GM18909 (cell line): ENCODE measurements around the gene KMT2D.

Experiments used
- ATAC-seq: cut with Tn5 transposase; IDR thresholded peaks from one replicate; pipeline ENCODE4 v1.9.1; 2021; ENCODE audit warnings: mild to moderate bottlenecking; ENCODE audit not compliant: unreplicated experiment, poor library complexity

The KMT2D gene, protein sequence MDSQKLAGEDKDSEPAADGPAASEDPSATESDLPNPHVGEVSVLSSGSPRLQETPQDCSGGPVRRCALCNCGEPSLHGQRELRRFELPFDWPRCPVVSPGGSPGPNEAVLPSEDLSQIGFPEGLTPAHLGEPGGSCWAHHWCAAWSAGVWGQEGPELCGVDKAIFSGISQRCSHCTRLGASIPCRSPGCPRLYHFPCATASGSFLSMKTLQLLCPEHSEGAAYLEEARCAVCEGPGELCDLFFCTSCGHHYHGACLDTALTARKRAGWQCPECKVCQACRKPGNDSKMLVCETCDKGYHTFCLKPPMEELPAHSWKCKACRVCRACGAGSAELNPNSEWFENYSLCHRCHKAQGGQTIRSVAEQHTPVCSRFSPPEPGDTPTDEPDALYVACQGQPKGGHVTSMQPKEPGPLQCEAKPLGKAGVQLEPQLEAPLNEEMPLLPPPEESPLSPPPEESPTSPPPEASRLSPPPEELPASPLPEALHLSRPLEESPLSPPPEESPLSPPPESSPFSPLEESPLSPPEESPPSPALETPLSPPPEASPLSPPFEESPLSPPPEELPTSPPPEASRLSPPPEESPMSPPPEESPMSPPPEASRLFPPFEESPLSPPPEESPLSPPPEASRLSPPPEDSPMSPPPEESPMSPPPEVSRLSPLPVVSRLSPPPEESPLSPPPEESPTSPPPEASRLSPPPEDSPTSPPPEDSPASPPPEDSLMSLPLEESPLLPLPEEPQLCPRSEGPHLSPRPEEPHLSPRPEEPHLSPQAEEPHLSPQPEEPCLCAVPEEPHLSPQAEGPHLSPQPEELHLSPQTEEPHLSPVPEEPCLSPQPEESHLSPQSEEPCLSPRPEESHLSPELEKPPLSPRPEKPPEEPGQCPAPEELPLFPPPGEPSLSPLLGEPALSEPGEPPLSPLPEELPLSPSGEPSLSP (N-terminal part only)

DNA sequence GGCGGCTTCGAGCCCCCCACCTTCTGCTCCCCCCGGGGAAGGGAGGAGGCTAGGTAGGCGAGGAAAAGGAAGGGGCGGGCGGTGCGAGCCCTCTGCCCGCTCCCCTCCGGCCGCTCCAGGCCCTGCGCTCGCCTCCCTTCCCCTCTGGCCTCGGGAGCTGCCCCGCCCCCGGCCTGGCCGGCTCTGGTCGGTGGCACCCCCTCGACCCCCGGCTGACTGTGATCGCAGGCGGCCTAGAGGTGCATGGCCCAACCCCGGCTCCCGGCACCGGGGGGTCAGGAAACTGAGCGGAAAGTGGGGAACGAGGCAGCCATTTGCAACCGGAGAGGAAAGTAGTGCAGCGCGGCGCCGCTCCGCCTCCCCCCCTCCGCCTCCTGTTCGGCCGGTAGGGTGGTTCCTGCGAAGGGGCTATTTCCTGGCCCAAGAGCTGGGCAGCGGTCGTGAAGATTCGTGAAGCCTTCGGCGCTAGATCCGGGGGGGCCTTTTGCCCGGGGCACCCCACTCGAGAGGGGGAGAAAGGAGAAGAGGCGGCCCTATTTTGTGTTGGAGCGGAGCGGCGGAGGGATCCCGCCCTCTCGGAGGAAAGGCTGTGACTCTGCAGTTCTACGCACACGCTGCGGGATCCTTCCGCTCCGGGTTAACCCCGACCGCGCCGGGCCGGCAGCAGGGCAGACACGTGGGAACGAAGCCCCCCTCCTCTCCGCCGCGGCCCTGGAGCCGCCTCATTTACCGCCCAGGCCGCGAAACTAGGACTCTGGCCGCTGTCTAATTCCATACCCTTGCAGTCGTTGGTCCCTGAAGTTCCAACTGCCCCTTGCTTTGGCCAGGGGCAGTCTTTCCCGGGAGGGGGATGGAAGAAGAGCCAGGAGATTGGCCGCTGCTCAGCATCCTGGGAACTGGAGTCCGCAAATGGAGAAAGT, at the start of gene KMT2D:
Gene KMT2D, minus strand, starts transcription at position 558 of the 920 bp plus-strand sequence. CDS start 5,470 bp downstream, outside the sequence.
- ATAC-seq: peak; percentile 55

DNA sequence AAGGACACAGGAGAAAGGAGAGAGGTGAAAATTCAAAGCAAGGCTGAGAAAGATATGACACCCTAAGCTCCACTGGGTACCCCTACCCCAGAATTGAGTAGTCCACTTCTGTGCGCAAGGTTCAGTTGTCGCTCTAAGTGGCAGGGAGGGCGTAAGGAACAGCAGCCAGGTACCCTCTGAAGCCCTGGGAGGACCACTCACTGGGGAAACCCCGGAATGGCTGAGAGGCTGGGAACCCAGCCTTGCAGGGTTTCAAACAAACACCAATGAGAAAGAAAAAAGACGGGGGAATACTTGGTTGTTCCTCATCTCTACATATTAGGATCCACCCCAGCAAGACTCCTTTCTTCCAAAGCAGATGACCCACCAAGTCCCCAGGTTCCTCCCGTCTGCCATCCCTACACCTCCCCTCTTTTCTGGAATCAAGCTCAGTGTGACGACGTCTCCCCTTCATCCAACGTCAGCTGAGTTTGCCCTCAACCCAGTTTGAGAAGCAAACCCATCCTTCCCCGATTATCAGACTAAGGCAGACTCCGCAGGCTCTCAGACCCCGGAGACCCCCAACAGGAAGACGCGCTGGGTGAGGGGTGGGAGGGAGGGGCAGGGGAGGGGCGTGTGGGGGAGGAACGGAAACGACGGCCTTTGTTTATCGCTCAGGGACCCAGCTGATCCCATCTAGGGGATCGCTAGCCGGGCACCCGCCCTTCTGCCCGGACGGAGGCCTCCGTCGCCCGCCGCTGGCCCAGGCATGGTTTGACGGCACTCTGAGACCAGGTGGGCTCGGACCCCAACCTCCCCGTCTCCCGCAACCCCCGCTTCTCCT, 49.3 kb upstream of the KMT2D start:
- peak; percentile 9 for ATAC-seq

GRCh38 chr12:49108958-49109404, 48.4 kb upstream of the KMT2D start:
- ATAC-seq: no peak

DNA sequence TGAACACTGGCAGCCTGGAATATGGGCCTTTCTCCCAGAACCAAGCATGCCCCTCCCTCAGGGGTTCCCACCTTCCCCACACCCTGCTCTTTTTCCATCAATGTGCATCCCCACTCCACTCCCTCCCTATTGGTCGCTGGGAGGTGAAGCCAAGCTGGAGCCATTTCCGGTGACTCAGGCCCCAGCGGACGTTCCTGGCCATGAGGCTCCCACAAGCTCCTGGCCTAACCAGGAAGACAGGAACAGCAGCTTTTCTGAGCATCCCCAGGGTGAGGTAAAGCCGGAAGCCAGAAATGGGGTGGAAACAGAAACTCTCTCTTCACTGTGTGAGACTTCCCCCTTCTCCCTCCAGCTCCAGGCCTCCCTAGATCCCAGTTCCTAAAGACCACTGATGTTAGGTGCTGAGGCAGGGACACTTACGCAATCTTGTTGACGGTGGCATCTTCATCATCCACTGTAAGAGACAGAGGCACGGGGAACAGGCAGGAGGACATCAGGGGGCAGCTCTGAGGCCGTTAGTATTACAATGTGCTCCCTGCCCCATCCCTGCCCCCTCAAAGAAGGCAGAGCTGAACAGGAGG, 45.0 kb upstream of the KMT2D start:
- no peak for ATAC-seq

DNA sequence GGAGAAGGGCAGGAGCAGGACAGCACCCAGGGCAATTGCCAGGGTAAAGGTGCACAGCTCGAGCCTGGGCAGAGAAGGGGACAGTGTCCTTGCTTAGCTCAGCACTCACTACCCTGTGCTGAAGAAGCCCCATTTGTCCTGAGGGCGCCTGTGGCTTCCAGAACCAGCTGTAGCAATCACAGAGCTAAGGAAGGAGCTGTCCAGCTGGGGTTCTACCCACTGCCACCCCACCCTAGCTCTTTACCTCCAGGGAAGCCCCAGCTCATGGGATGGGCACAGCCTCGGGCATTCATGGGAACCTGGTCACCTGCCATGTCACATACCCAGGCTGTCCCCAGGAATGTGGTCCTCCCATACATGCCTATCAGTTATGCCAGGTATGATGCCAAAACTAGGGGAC, 44.2 kb upstream of the KMT2D start:
- no peak for ATAC-seq

DNA sequence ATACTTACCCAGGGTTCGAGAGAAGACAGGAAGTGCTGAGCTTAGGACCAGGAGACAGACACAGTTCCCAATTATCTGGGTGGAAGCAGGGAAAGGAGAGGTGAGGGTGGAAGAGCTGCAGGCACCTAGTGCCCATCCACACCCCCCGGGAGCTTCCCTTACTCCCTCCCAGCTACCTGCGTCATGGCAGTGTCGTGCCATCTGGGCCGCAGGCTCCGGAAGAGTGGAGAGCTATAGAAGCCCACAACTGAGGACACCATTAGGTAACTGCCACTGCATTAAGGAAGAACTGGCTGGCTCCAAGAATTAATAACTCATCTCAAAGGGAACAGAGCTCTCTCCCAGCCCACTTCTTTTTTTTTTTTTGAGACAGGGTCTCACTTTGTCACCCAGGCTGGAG, 39.8 kb upstream of the KMT2D start:
- ATAC-seq: no peak

DNA sequence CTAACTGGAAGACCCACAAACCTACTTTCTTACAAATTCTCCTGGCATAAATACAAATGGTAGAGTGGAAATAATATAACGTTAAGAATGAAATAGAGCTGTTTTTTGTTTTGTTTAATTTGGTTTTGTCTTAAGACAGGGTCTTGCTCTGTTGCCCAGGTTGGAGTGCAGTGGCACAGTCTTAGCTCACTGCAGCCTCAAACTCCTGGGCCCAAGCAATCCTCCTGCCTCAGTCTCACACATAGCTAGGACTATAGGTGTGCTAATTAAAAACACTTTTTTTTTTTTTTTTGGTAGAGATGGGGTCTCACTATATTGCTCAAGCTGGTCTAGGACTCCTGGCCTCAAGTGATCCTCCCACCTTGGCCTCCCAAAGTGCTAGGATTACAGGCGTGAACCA, 38.1 kb upstream of the KMT2D start:
- no peak for ATAC-seq

DNA sequence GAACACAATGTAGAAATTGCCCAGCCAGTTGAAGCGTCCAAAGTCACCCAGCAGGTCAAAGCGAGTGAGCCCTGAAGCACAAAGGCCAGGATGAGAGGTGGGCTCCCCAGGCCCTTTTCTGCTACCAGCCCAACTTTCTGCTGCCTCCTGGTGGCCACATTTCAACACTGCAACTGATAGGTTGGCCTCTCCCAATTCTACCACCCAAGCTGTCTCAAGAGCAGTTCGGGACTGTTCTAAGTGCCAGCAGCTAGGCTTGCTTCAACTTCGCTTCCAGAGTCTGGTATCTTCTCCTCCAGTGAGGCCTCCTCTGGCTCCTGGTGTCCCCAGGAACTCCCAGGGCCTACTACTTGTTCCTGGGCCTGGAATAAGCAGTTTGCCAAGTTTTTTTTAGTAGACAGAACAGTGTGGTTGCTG, 37.4 kb upstream of the KMT2D start:
- no peak for ATAC-seq

DNA sequence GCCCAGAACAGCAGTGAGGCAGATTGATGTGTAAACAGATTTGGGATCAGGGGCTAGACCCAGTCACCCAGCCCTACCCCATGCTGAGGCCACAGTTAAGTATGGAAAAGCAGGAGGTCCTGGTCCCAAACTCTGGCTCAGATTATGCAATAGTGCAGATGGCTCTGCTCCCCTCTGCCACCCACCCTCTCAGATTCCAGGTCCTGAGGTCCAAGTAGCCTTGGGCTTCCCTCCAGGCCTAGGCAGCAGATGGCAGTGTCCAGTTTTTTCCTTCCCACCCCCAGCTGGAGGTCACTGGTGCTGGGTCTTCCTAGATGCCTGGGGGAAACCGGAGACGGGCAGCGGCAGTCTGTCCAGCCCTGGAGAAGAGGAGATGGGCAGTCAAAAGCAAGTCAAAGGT, 36.8 kb upstream of the KMT2D start:
- ATAC-seq: no peak

DNA sequence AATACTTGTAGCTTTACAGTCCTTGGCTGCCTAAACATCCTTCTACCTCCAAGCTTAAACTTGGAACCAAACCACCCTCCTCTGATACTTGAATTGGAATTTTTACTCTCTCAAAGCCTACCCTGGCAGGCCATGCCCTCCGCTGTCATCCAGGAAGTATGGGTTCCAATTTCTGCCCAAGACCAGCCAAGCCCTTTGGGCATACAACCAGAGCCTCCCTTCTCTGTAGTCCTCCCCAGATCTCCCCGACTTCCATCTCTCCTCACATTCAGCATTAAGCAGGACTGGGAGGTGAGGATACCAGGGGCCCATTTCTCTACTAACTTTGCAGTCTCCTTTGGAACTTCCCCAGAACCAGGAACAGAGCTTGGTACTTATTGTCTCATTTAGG, 34.4 kb upstream of the KMT2D start:
- ATAC-seq: no peak

DNA sequence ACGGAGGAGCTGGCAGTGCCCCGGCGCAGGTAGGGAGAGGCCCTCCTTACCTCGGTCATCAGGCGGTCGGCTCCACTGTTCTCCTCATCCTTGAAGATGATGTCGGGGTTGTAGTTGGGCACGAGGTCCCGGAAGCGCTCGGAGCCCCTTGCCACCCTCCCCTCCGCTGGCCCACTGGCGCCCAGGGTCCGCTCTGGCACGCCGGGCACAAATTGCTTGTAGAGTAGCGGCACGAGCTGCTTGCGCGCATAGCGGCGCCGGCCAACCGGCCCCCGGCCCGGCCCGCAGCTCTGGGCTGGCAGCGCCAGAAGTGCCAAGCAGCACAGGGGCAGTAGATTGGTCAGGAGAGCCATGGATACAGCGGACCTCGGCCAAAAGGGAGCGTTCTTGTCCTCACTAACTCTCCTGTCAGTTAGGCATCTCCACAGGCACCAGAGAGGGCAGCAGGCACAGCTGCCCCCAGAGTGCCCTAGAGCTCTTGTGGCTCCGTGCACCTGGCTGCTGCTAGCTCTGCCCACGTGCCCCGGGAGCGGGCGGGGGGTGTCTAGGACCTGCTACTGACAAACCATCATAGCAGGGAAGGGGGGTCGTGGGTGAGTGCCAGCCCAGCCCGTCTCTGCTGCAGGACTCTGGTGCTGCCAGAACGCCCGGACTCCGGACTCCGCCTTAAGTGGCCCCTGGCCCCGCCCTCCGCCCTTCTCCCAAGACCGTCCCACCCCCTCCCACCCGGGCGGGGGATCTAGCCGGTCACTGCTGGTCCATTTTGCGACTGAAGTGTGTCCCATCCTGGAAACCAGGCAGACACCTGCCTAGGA, 33.8 kb upstream of the KMT2D start, which contains the start of gene DHH:
Gene DHH, minus strand, starts transcription at position 642 of the 815 bp plus-strand sequence. Its CDS starts 289 bp downstream, at position 353.
- no peak for ATAC-seq

DNA sequence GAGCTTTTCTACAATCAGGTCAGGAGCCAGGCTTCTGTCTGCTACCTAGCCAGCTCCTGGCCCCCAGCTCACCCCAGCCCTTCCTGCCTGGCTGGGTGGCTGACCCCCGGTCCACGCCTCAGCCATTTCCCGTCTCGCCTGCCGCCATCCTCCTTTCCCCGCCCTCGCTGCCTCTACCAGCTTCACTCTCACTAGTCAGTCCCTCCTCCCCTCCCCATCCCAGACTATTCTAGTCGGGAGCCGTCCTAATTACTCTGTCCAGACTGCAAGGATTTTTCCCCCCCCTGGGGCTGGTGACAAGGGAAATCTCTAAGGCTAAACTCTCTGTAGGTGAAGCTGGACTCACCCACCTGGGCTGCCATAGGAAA, 33.2 kb upstream of the KMT2D start:
- ATAC-seq: no peak

DNA sequence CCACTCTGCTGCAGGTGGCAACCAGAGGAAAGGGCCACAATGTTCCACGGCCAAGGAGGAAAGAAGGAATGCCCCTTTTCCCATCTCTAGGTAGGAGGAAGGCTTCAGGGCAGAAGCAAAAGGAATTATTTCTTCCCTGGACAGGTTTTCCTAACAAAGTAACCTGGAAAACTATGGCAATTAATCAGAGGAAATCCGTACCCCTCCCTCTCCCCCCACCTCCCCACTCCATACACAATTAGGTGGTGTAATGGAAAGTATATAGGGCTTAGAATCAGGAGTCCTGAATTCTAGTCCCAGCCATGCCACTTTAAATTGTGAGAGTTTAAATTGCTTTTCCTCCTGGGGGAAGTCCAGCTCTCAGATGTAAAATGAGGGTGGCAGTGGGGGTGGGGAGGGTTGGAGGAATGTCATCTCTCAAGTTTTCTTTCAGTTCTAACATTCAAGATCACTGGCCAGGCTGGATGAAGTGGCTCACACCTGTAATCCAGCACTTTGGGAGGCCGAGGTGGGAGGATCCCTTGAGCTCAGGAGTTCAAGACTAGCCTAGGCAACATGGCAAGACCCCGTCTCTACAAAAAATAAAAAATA, 32.3 kb upstream of the KMT2D start:
- no peak for ATAC-seq

DNA sequence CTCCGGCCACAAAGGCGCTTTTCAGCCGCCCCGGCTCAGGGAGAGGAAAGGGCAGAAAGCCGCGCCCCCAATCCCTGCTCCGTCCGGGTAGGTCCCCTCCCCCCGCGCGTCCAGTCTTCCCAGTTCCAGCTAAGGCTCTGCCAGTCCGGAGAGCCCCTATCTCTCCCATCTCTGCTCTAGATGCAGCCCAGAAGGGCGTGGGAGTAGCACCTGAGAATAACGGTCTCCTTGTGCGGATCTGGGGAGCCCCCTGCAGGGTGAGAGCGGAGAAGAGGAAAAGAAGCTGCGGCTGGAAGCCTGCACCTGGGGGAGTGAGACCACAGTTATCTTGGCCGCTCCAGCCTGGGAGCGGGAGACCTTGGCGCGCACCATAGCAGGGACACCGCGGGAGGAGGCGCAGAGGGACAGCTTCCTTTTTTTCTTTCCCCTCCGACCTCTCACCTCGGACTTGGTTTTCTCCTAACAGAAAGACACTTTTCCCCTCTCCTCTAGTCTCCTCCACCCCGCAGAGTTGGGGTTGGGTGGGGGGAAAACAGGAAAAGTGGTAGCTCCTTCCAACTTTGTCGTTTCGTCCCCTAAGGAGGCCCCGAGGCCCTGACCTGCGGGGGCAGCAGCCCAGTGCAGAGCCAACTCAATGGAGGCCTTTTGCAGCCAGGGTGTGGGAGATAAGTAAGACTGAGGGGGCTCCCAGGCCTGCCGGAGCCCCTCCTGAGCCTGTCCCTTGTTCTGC, 31.7 kb upstream of the KMT2D start:
- ATAC-seq: no peak

GRCh38 chr12:49091836-49092085, 31.2 kb upstream of the KMT2D start:
- ATAC-seq: no peak

GRCh38 chr12:49091056-49091835, 30.7 kb upstream of the KMT2D start:
- no peak for ATAC-seq
